Glomerular endothelial cell (primary cell): Measurements from ENCODE around the gene TBC1D9. TPM values are rescaled to one million over a fixed set of nuclear protein-coding genes. Genes with fewer than 3 reads are reported as not detected.

Experiments used
- DNase-seq: peaks from one replicate; pipeline ENCODE4 v3.0.0-alpha.2; 2011; ENCODE audit warnings: low read depth, low spot score; ENCODE audit errors: extremely low read depth
- total RNA-seq: library from RNA; depleted of rRNA; stranded (reverse); fragments of >200 nt; gene quantifications from 2 replicates; pipeline ENCODE4 v1.2.3, GENCODE V29; 2015

Gene TBC1D9
- total RNA-seq, 1 donor from 2014 or later: 72.3 TPM

GRCh38 chr4:140659943-140660700 is 96.1 kb downstream of the TBC1D9 start:
- no peak for DNase-seq

GRCh38 chr4:140654495-140654814 is 101.7 kb downstream of the TBC1D9 start:
- no peak for DNase-seq

DNA sequence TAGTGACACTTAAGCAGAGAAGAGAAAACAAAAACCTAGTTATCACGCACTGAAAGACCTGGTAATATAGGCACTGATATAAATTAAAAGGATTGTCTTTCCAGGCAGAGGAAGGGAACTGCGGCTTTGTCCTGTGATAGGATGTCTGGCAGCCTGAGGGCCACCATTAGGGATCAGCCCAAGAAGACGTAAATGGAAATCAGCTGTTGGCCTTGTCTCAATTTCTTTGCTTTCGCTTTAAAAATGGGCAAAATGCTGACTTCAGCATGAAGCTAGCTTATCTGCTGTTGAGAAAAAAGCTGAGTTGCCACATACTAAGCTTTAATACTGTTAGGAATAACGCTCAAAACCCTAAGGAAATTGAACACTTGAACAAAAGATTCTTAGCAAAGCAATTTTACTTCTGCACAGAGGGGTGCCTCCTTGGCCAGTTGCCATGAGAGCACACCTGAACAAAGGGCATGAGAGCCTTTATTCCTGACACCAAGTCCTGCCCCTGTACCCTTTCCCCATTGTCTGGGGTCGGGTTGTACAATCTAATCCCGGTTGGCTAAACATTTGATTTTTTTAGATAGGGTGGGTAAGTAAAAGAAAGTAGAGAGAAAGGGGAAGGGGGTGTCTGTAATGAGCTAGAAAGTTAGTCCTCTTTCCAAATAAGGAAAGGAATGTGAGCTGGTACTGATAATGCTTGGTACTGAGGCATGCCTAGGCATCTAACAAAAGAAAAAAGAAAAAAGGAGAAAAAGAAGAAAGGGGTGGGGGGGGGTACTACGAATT is 102.3 kb downstream of the TBC1D9 start:
- no peak for DNase-seq

DNA sequence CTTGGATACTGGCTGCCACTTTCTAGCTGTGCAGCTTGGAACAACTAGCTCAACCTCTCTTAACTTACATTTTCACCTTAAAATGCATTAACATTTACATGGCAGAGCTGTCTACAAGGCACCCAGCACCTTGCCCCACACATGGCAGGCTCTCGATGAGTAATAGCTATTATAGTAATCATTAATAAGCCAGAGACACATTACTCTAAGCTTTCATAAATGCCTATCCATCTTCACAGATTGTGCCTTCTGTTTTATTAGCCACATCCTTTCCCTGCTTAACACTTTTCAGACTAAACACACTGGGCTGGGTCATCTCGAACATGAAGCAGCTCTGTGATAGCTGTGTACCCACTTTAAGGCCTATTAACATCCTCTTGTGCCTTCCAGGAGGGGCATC is 103.6 kb downstream of the TBC1D9 start:
- DNase-seq: no peak

DNA sequence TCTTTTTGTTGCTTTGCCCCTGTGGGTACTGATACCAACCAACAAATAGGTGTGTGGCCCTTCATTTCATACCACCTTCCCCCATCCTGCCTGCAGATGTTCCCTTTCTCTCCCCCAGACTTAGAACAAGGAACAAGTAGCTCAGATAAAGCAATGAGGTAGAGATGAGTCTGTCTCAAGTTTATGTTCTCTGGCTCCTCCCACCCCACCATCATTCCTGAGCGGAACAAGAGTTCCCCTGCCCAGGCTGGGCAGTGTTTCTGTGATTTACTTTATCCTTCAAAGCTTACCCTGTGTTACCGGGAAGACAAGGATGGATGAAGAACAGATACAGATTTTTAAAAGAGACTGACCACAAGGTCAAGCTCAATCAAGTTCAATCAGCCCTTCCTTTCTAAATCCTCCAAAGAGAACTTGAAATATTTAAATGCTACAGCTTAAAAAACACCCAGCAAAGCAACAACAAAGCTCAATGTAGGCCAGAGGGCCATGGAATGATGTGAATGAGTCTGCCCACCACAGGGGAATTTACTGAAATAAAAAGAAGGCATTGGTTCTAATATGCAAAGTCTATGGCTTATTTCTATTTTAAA is 107.4 kb downstream of the TBC1D9 start:
- DNase-seq: no peak

DNA sequence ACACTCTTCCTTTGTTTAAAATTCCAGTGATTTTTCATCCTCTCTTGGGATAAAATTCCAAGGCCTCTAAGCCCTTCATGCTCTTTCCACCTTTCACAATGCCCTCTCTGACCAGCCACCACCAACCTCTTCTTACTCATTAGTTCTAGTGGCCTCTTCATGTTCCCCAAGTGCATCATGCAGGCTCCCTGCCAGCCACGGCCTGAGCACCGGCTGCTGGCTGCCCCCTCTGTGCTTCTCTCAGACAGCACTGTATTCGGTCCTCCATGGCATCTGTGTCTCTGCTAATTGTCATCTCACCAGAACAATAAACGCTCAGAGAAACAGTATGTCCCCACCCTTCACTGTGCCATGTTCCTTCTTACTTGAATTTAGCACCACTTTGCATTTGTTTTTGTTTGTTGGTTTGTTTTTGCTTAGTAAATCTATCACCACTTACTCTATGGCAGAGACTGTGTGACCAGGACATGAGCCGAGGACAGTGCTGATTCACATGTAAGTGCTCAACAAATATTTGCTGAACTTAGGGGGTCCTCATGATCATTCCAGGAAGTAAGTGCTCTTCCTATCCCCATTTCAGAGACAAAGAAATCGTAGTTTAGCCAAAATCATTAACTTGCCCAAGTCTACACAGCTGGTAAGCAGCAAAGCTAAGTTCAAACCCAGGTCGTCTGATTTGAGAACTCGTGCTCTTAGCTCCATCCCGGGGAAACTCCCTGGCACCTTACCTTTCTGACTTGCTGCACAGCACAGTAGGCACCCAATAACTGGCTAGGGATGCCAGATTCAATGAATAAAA is 110.4 kb downstream of the TBC1D9 start:
- DNase-seq: no peak

- no peak for DNase-seq
Observed at GRCh38 chr4:140645196-140645595, 111.0 kb downstream of the TBC1D9 start.

DNA sequence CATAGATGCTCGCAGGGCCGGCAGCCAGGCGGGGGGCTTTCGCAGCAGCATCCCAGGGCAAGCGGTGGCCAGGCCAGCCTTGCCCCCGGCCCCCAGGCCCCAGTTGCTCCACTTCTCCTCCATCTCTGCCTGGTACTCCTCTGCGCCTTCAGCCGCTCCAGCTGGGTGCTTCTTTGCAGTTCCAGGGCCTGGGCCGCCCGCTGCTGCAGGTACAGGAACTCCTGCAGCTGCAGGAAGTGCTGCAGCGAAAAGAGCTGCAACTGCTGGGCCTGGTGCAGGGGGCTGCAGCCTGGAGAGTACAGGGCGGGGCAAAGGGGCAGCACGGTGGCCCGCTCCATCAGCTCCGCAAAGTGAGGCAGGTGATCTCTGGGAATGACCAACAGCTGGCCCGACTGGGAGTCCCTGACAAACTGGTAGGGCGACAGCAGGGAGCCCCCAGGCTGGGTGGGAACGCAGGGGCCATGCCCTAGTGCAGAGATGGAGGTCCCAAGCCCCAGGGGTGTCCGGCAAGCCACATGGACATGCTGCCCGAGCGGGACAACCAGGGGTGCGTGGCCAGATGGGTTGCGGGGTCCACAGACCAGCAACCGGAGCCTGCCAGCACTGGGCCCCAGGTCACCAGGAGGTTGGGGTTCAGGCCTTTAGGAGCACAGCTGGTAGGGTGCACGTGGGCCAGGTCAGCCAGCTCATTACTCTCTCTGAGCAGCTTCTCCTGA is 111.6 kb downstream of the TBC1D9 start:
- no peak for DNase-seq

DNA sequence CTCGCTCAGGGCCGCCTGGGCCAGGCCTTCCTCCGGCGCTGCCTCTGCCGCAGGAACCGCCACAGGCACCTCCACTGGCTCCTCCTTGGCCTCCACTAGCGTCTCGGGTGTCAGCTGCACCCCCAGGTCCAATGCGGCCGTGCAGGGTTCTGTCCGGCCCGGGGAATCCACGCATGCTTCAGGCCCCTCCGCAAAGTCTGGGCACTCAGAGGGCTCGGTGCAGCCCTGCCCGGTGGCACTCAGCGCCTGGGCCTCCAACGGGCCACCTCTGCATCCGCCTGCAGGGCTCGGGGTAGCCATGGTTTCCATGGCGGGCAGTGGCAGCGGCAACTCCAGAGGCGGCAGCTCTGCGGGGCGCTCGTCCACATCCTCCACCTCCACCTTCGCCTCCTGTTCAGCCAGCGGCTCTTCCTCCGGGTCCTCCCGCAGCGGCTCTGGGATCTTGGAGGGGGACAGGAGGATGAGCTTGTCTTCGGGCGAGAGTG is 112.6 kb downstream of the TBC1D9 start:
- no peak for DNase-seq

DNA sequence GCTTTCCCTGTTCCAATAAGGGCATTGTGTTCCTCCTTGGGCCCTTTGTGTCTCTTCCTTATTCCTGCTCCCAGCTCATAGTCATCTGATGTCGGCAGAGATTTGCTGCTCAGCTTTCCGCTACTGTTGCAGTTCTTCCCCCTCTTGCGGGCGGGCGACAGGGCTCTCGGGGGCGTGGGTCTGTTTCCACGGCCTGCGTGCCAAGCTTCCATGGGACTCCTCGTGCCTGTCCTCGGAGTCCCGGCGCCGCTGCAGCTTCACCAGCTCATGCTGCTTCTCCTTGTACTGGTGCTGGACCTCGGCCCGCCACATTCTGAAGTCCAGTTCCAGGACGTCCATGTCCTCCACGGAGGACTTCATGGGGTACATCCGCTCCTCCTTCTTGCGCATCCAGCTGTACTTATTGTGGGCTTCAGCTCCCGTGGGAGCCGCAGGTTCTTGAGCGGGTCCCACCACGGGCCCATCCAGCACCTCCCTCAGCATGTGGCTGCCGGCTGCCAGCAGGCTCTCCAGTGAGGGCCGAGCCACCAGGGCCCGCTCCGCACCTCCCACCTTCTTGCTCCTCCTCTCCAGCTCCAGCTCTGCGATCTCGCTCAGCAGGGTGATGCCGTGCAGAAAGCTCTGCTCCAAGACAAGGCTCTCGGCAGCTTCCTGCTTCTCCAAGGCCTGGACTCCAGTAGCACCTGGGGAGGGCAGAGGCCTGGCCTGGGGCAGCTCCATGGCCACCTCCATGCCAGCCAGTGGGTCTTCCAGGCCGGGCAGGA is 113.3 kb downstream of the TBC1D9 start:
- DNase-seq: no peak

GRCh38 chr4:140641789-140642439 is 114.3 kb downstream of the TBC1D9 start:
- DNase-seq: no peak

DNA sequence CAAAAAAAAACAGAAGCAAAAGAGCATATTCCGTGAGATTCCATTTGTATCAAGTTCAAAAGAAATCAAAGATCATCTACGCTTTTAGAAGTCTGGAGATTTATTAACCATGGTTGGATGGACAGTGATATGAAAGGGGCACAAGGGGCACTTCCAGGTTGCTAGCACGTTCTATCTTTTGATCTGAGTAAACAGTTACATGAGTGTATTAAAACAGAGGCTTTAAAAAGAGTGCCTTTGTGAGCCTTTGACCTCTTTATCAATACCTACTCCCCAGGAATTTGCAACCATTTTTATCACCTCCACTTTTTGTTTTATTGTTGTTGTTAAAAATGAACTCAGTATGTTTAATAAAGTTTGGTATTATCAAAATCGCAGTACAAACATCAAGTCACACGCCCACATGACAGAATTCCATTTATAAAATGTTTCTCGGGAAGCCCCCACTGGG is 115.1 kb downstream of the TBC1D9 start:
- no peak for DNase-seq

- no peak for DNase-seq
Observed at GRCh38 chr4:140640150-140640748, 115.9 kb downstream of the TBC1D9 start.

DNA sequence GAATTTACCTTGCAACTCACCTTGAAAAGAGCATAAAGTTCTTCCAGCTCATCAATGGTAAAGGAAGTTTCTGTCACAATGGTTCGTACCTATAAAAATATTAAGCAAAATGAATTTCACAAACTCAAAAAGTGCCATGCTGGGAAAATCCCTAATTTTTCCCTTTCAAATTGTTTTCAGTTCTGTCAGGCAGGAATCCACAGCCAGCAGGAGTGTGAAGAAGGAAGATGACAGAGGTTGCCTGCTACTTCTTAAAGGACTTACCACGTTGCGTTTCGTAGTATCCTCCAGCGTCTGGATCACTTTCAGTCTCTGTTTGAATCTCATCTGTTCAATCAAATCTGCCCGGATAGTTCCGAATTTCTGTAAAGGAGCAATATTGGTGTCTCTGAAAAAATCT is 117.1 kb downstream of the TBC1D9 start:
- DNase-seq: no peak

- DNase-seq: no peak
Observed at GRCh38 chr4:140637836-140638235, 118.3 kb downstream of the TBC1D9 start.

- DNase-seq: no peak
Observed at GRCh38 chr4:140635606-140636005, 120.6 kb downstream of the TBC1D9 start.

GRCh38 chr4:140633951-140634350 is 122.2 kb downstream of the TBC1D9 start:
- DNase-seq: no peak

- DNase-seq: no peak
Observed at GRCh38 chr4:140633124-140633523, 123.1 kb downstream of the TBC1D9 start.

GRCh38 chr4:140630246-140630645 is 125.9 kb downstream of the TBC1D9 start:
- DNase-seq: no peak
